ENCODE measurements around the gene SNX18. TPM values are rescaled to one million over a fixed set of nuclear protein-coding genes. Genes with fewer than 3 reads are reported as not detected.

Gene SNX18
- total and polyA plus RNA-seq, 10 of the 15 experiments (the other 5 are each of a cell fraction or from before 2014, with no cell fraction given) = 0.27 to 1.7 (median 0.47) TPM

- H4K20me1 ChIP-seq (ENCODE audit: control insufficient read depth, insufficient read depth) = no peaks in the 10 kb centered on the region
- WGBS (ENCODE audit: insufficient coverage, insufficient replicate concordance, low lambda C conversion rate, missing lambda C conversion rate) = 4% methylated on average over 1 of the region's 1 CpG
- ChIA-PET RAD21 (ENCODE audit: unreplicated experiment) (no interaction called here), POLR2A (no interaction called here), SMC1A (ENCODE audit: uncharacterized antibody, unreplicated experiment) (no interaction called here), CTCF (no interaction called here)
- H3K4me3 ChIP-seq = no peak overlapping the region
- in situ Hi-C loops (cut with MboI) (no loop called here), intact Hi-C loops (cut with micrococcal nuclease; ENCODE audit: unreplicated experiment) (no loop called here)
- H2AFZ ChIP-seq (ENCODE audit: control insufficient read depth, low read depth, low read length) = no peak overlapping the region
- H3K9me3 ChIP-seq (replicated peaks; ENCODE audit: control insufficient read depth, insufficient read depth, low read length) = no peaks in the 10 kb centered on the region; the same call in 2 of the 3 replicates
- H3K79me2 ChIP-seq (ENCODE audit: control insufficient read depth, insufficient read depth, low read length) = no peaks in the 10 kb centered on the region
- DNase-seq (ENCODE audit: low read depth, low spot score) = no peak
- no peaks in the 10 kb centered on the region for H3K36me3 ChIP-seq (ENCODE audit: control insufficient read depth in 2 of 2, insufficient read depth in 2 of 2, low read length in 1 of 2)
- no peaks in the 10 kb centered on the region for H3K27me3 ChIP-seq (replicated peaks in 1 of 2; ENCODE audit: control insufficient read depth in 2 of 2, insufficient read depth in 2 of 2, low read length in 1 of 2)
- no peak overlapping the region for H3K9ac ChIP-seq (ENCODE audit: control insufficient read depth, insufficient read depth, low read length)
- FAIRE-seq = no peak
- H3K4me2 ChIP-seq (ENCODE audit: control insufficient read depth, insufficient read depth) = no peak overlapping the region
- no peaks in the 10 kb centered on the region for H3K4me1 ChIP-seq (ENCODE audit: control insufficient read depth, insufficient read depth, low read length)
- H3K27ac ChIP-seq (ENCODE audit: control insufficient read depth, insufficient read depth) = no peak overlapping the region
- no TSS peak for BruUV-seq (replicated peaks)
- no peak for ATAC-seq
- TF ChIP-seq E4F1 (IDR thresholded peaks at IDR 0.05; ENCODE audit: borderline replicate concordance, partially characterized antibody) (no peak), ZNF217 (IDR thresholded peaks at IDR 0.05) (no peak), ZBTB11 (CRISPR knock-in tag; IDR thresholded peaks at IDR 0.05) (no peak), CHD1 (IDR thresholded peaks at IDR 0.05; ENCODE audit: low read depth, low read length) (no peak), JUND (IDR thresholded peaks at IDR 0.05; ENCODE audit: low read depth, low read length) (no peak), BHLHE40 (IDR thresholded peaks at IDR 0.05; ENCODE audit: borderline replicate concordance in 1 of 2, low read depth in 2 of 2, low read length in 1 of 2) (no peak), IRF3 (IDR thresholded peaks at IDR 0.05) (no peak), CHD4 (IDR thresholded peaks at IDR 0.05) (no peak), MXI1 (IDR thresholded peaks at IDR 0.05; ENCODE audit: low read depth, low read length) (no peak), YY1 (IDR thresholded peaks at IDR 0.05; ENCODE audit: low read depth, low read length) (no peak), BCLAF1 (IDR thresholded peaks at IDR 0.05) (no peak), BMI1 (IDR thresholded peaks at IDR 0.05; ENCODE audit: borderline replicate concordance) (no peak), RBBP5 (conservative IDR thresholded peaks at IDR 0.05) (no peak), POLR2AphosphoS5 (IDR thresholded peaks at IDR 0.05; ENCODE audit: low read length) (no peak), LARP7 (IDR thresholded peaks at IDR 0.05) (no peak), SREBF1 (IDR thresholded peaks at IDR 0.05; ENCODE audit: low read length) (no peak), NRF1 (conservative IDR thresholded peaks at IDR 0.05; ENCODE audit: low read depth, low read length) (no peak)
These were observed 40.8 kb downstream of the SNX18 start for GRCh38 chr5:54558362-54558761.
